K562 (cell line): ENCODE measurements around the gene RETREG1. TPM values are rescaled to one million over a fixed set of nuclear protein-coding genes. Genes with fewer than 3 reads are reported as not detected.

Experiments used
- ATAC-seq: fragments of 200-7000 bp; cut with Tn5 transposase; 3 replicates; pipeline ENCODE4 v1.9.1; 2020; ENCODE audit warnings: moderate library complexity
- BruUV-seq: library from RNA; stranded (reverse); fragments of 400-500 nt; replicated peaks from 2 replicates; lab custom pipeline; 2021; lab: Mats Ljungman, UMichigan
- CTCF ChIA-PET: fragments of 300-600 bp; formaldehyde crosslinking; extraction: SDS; loops from one replicate; lab custom pipeline; 2021; ENCODE audit warnings: low intra/inter-chr PET ratio; lab: Yijun Ruan, JAX
- POLR2A ChIA-PET: fragments of 300-600, 350-650 bp; sonication (Branson Sonifier 250); formaldehyde crosslinking; extraction: SDS; loops from one replicate; lab custom pipeline; 2021; ENCODE audit warnings: antibody characterized with exemption, inconsistent platforms; lab: Yijun Ruan, JAX
- DNase-seq, 4 experiments: peaks; one replicate each; pipeline versions ENCODE4 v3.0.0 to v3.0.0-alpha.2; 2011 to 2018; ENCODE audit warnings: low spot score in 3 of 4, mixed read lengths in 3 of 4; ENCODE audit errors: extremely low read depth in 1 of 4
- FAIRE-seq: peaks from 2 replicates; lab custom pipeline; 2011; peaks lifted over from hg19 to GRCh38; lab: Jason Lieb, UNC
- H2AFZ ChIP-seq: 2 replicates; pipeline ENCODE4 v1.6.0; 2011; ENCODE audit warnings: low read depth, low read length, control low read depth, inconsistent platforms
- H3K27ac ChIP-seq: fragments of 200-600 bp; 3 replicates; pipeline ENCODE4 v1.8.0; 2011; ENCODE audit warnings: low read depth, mild to moderate bottlenecking, control low read depth, inconsistent platforms, low read length, moderate library complexity, mixed read lengths; ENCODE audit errors: extremely low read depth
- H3K27me3 ChIP-seq, 2 experiments: fragments of 300-600 bp in 1 of 2; 2 replicates in 1 of 2; 3 replicates in 1 of 2; pipeline versions ENCODE4 v1.6.0 to v1.8.0; 2011; ENCODE audit warnings: inconsistent platforms in 2 of 2, low read length in 2 of 2, mild to moderate bottlenecking in 1 of 2, mixed read lengths in 1 of 2, moderate library complexity in 1 of 2; ENCODE audit not compliant: control insufficient read depth in 2 of 2, insufficient read depth in 2 of 2
- H3K36me3 ChIP-seq: fragments of 300-600 bp; 3 replicates; pipeline ENCODE4 v1.8.0; 2011; ENCODE audit warnings: mild to moderate bottlenecking, low read length, inconsistent platforms; ENCODE audit not compliant: control insufficient read depth, insufficient read depth
- H3K4me1 ChIP-seq, 2 experiments: fragments of 200-600 bp in 1 of 2; replicated peaks in 1 of 2; 2 replicates in 1 of 2; 3 replicates in 1 of 2; pipeline versions ENCODE4 v1.5.1 to v1.8.0; 2011; ENCODE audit warnings: inconsistent platforms in 2 of 2, low read length in 2 of 2, mild to moderate bottlenecking in 1 of 2, mixed read lengths in 1 of 2, moderate library complexity in 1 of 2; ENCODE audit not compliant: control insufficient read depth in 2 of 2, insufficient read depth in 2 of 2
- H3K4me2 ChIP-seq: 2 replicates; pipeline ENCODE4 v1.6.1; 2011; ENCODE audit warnings: low read length, control low read depth, inconsistent platforms, mixed read lengths; ENCODE audit not compliant: insufficient read depth
- H3K4me3 ChIP-seq: fragments of 200-600 bp; sonication (generic), shearing (Covaris generic); 2 replicates; pipeline ENCODE4 v1.5.1; 2016; ENCODE audit warnings: control low read depth, inconsistent platforms
- H3K79me2 ChIP-seq: fragments of 200-600 bp; 3 replicates; pipeline ENCODE4 v1.8.0; 2011; ENCODE audit warnings: low read length, inconsistent platforms; ENCODE audit not compliant: control insufficient read depth, insufficient read depth
- H3K9ac ChIP-seq, 2 experiments: 2 replicates each; pipeline versions ENCODE4 v1.6.0 to v1.6.1; 2011; ENCODE audit warnings: low read depth in 2 of 2, low read length in 2 of 2, control low read depth in 1 of 2, inconsistent platforms in 1 of 2, mild to moderate bottlenecking in 1 of 2, mixed read lengths in 1 of 2; ENCODE audit not compliant: insufficient read depth in 1 of 2
- H3K9me1 ChIP-seq: one replicate; pipeline ENCODE4 v1.6.0; 2011; ENCODE audit warnings: inconsistent platforms, mild to moderate bottlenecking, low read length, moderate library complexity; ENCODE audit not compliant: control insufficient read depth, insufficient read depth
- H3K9me3 ChIP-seq: replicated peaks from 2 replicates; pipeline ENCODE4 v1.5.1; 2011; ENCODE audit warnings: low read depth, low read length, inconsistent platforms; ENCODE audit not compliant: control insufficient read depth, insufficient read depth
- H4K20me1 ChIP-seq: replicated peaks from 2 replicates; pipeline ENCODE4 v1.6.1; 2011; ENCODE audit warnings: low read length, inconsistent platforms, mixed read lengths; ENCODE audit not compliant: control insufficient read depth, insufficient read depth
- GTF2A2 ChIP-seq: IDR thresholded peaks from 2 replicates; pipeline ENCODE4 v1.6.1; 2016; ENCODE audit warnings: mild to moderate bottlenecking, missing genetic modification characterization, missing compliant biosample characterization
- HSF4 ChIP-seq: fragments of 250-450 bp; sonication (Bioruptor Pico); IDR thresholded peaks from 2 replicates; pipeline ENCODE4 v2.1.2; 2022; ENCODE audit warnings: mild to moderate bottlenecking, moderate library complexity, borderline replicate concordance
- MIER1 ChIP-seq: fragments of 450-650 bp; IDR thresholded peaks from 2 replicates; pipeline ENCODE4 v1.6.1; 2016; ENCODE audit warnings: antibody characterized with exemption, mild to moderate bottlenecking, low read depth
- SIX5 ChIP-seq, 2 experiments: IDR thresholded peaks; 2 replicates each; pipeline ENCODE4 v1.6.1; 2011; ENCODE audit warnings: low read length in 2 of 2, borderline replicate concordance in 1 of 2, low read depth in 1 of 2, mild to moderate bottlenecking in 1 of 2, moderate library complexity in 1 of 2; ENCODE audit not compliant: insufficient read depth in 1 of 2
- ZNF311 ChIP-seq: fragments of 250-450 bp; sonication (Bioruptor Pico); IDR thresholded peaks from 2 replicates; pipeline ENCODE4 v1.4.0; 2020; ENCODE audit warnings: mild to moderate bottlenecking, moderate library complexity
- ZSCAN29 ChIP-seq: fragments of 450-650 bp; IDR thresholded peaks from 2 replicates; pipeline ENCODE4 v1.6.1; 2017
- WGBS: fragments of 100-300 bp; shearing (Covaris generic); methylation state at CpG from one replicate; pipeline ENCODE4 v1.1.6; 2016; ENCODE audit warnings: low coverage, mixed read lengths; ENCODE audit not compliant: insufficient coverage; ENCODE audit errors: missing lambda C conversion rate; 5-methylcytosine and 5-hydroxymethylcytosine counted together
- in situ Hi-C: fragments of 300-500 bp; cut with MboI; formaldehyde crosslinking; loops from 4 replicates; pipeline ENCODE4 v1.15.0; 2018; ENCODE audit warnings: inconsistent platforms, mixed read lengths
- intact Hi-C: fragments of 100-400 bp; cut with micrococcal nuclease; formaldehyde crosslinking; loops from 2 replicates; pipeline ENCODE4 v1.14.2; 2022
- polyA plus RNA-seq, 8 experiments: library from polyadenylated mRNA; depleted of rRNA in 4 of 8; stranded (reverse) in 5 of 8; unstranded in 3 of 8; fragments of >200 nt; fragmentation: Nextera tagmentation in 2 of 8; fragmentation: Illumina TruSeq in 1 of 8; extraction: Ambion mirVana in 2 of 8; extraction: Trizol in 1 of 8; gene quantifications; 2 replicates each; pipeline versions ENCODE4 v1.2.1 to v1.2.3, GENCODE V29; 2011 to 2014; ENCODE audit warnings: inconsistent platforms in 1 of 8, missing spikeins in 1 of 8
- total RNA-seq, 7 experiments: library from RNA; depleted of rRNA in 6 of 7; stranded (reverse); fragments of >200 nt in 6 of 7; fragmentation: Illumina TruSeq in 2 of 7; extraction: Trizol in 2 of 7; gene quantifications; 2 replicates each; pipeline versions ENCODE4 v1.2.1 to v1.2.3, GENCODE V29; 2011 to 2021; ENCODE audit warnings: low replicate concordance in 1 of 7
- TF ChIP-seq, protein P1 (sequence below): sonication (generic); formaldehyde crosslinking; IDR thresholded peaks from 2 replicates; pipeline ENCODE4 v1.9.0; 2022; ENCODE audit warnings: mild to moderate bottlenecking, missing genetic modification reagents

Gene RETREG1
- total and polyA plus RNA-seq, 9 of the 15 experiments (the other 6 are each of a cell fraction or from before 2014, with no cell fraction given), result 0.01 to 0.20 (median 0.08) TPM; not detected in 5

- DNase-seq (no peak), ATAC-seq (no peak), FAIRE-seq (no peak)
- no peaks in the 10 kb centered on the region for H3K79me2 ChIP-seq
- no peak overlapping the region for H2AFZ ChIP-seq
- CTCF ChIA-PET, result interaction anchor here (0.7 kb wide), 1 partner anchor 722 kb away, joined by 3 read pairs; no protein-coding TSS in a partner anchor
- no TSS peak for BruUV-seq
- in situ Hi-C loops, result no loop called here
- POLR2A ChIA-PET, result interaction anchor here (0.6 kb wide), 1 partner anchor 71 kb away, joined by 3 read pairs; no protein-coding TSS in a partner anchor
- no peaks in the 10 kb centered on the region for H4K20me1 ChIP-seq
- H3K9me3 ChIP-seq, result no peaks in the 10 kb centered on the region
- H3K27ac ChIP-seq, result no peak overlapping the region
- no peak overlapping the region for H3K4me2 ChIP-seq
- H3K9ac ChIP-seq, result no peak overlapping the region
- no peaks in the 10 kb centered on the region for H3K36me3 ChIP-seq
- 2% methylated on average over 6 of the region's 6 CpGs for WGBS
- intact Hi-C loops, result loop anchor here (10.0 kb wide), 1 partner anchor 184 kb away; no protein-coding TSS in a partner anchor
- TF ChIP-seq ZSCAN29, result no peak
- no peak for TF ChIP-seq ZNF311 (CRISPR knock-in tag)
- TF ChIP-seq GTF2A2 (tag), result no peak
- TF ChIP-seq SIX5 (IDR thresholded peaks at IDR 0.05; ENCODE audit: borderline replicate concordance in 1 of 2, insufficient read depth in 1 of 2, low read depth in 1 of 2, low read length in 2 of 2), result no peak
- no peak for TF ChIP-seq MIER1
- no peak for TF ChIP-seq HSF4 (CRISPR knock-in tag)
- TF ChIP-seq, protein P1, sequence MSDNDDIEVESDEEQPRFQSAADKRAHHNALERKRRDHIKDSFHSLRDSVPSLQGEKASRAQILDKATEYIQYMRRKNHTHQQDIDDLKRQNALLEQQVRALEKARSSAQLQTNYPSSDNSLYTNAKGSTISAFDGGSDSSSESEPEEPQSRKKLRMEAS (CRISPR knock-in tag), result no peak
- no peaks in the 10 kb centered on the region for H3K4me1 ChIP-seq
- H3K4me3 ChIP-seq, result no peak overlapping the region
- H3K9me1 ChIP-seq, result no peaks in the 10 kb centered on the region
- H3K27me3 ChIP-seq, result peaks cover 0 to 2% of the 10 kb centered on the region in 2 experiments; a peak in 1 of 5 replicates
Observed at GRCh38 chr5:16480821-16481538, 135.8 kb downstream of the RETREG1 start.
